ENCODE measurements around the gene TPD52L1.

TPD52L1 gene

DNA sequence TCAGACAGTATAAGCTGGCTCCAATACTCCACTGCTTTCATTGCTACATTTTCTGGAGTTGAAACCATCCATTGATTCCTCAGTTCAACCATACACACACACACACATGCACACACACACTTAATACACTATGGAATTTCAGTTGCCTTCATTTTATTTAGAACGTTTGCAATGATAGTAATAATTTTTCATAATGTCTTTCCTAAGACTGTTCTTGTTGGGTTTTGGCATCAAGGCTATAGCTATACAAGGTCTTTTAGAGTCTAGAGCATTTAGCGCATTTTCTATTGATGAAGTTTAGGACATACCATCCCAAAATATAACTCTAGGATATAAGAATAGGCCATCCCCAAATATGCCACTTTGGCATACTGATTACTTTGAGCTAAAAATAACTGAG is 15.5 kb upstream of the TPD52L1 start:
- TF ChIP-seq SNAI2 (CRISPR knock-in tag; IDR thresholded peaks at IDR 0.05) (no peak), ZFP3 (CRISPR knock-in tag; IDR thresholded peaks at IDR 0.05) (no peak), RARB (CRISPR knock-in tag; IDR thresholded peaks at IDR 0.05) (no peak), ARNTL (CRISPR knock-in tag; IDR thresholded peaks at IDR 0.05; ENCODE audit: borderline replicate concordance, low read depth) (no peak), ZNF565 (CRISPR knock-in tag; conservative IDR thresholded peaks at IDR 0.05; ENCODE audit: low read depth) (no peak), ZNF8 (CRISPR knock-in tag; IDR thresholded peaks at IDR 0.05) (no peak), TOX (CRISPR knock-in tag; IDR thresholded peaks at IDR 0.05; ENCODE audit: borderline replicate concordance) (no peak), OSR1 (CRISPR knock-in tag; IDR thresholded peaks at IDR 0.05) (no peak)
- TF ChIP-seq, protein P1, sequence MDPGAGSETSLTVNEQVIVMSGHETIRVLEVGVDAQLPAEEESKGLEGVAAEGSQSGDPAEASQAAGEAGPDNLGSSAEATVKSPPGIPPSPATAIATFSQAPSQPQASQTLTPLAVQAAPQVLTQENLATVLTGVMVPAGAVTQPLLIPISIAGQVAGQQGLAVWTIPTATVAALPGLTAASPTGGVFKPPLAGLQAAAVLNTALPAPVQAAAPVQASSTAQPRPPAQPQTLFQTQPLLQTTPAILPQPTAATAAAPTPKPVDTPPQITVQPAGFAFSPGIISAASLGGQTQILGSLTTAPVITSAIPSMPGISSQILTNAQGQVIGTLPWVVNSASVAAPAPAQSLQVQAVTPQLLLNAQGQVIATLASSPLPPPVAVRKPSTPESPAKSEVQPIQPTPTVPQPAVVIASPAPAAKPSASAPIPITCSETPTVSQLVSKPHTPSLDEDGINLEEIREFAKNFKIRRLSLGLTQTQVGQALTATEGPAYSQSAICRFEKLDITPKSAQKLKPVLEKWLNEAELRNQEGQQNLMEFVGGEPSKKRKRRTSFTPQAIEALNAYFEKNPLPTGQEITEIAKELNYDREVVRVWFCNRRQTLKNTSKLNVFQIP (CRISPR knock-in tag; IDR thresholded peaks at IDR 0.05; ENCODE audit: borderline replicate concordance, low read depth) = no peak
- TF ChIP-seq, protein P2, sequence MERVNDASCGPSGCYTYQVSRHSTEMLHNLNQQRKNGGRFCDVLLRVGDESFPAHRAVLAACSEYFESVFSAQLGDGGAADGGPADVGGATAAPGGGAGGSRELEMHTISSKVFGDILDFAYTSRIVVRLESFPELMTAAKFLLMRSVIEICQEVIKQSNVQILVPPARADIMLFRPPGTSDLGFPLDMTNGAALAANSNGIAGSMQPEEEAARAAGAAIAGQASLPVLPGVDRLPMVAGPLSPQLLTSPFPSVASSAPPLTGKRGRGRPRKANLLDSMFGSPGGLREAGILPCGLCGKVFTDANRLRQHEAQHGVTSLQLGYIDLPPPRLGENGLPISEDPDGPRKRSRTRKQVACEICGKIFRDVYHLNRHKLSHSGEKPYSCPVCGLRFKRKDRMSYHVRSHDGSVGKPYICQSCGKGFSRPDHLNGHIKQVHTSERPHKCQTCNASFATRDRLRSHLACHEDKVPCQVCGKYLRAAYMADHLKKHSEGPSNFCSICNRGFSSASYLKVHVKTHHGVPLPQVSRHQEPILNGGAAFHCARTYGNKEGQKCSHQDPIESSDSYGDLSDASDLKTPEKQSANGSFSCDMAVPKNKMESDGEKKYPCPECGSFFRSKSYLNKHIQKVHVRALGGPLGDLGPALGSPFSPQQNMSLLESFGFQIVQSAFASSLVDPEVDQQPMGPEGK (CRISPR knock-in tag; IDR thresholded peaks at IDR 0.05; ENCODE audit: borderline replicate concordance) = no peak

DNA sequence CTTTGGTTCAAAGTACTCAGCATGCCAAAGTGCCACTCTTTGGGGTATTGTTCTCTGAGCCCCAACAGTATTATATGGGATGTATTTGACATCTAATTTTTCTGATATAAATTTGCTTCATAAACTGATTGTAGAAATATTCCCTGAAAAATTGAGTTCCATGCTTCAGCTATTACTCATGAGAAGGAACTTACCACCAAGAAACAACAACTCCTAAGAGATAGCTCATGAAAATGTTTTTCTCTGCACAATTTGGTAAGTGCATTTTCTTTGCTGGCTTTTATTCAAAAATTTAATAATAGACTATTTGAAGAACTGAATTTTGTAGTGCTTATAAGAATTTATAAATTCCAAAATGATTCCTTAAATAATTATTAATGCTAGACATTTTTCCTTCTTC is 12.8 kb upstream of the TPD52L1 start:
- TF ChIP-seq, protein P2 (CRISPR knock-in tag; IDR thresholded peaks at IDR 0.05; ENCODE audit: borderline replicate concordance) = no peak
- TF ChIP-seq, protein P3, sequence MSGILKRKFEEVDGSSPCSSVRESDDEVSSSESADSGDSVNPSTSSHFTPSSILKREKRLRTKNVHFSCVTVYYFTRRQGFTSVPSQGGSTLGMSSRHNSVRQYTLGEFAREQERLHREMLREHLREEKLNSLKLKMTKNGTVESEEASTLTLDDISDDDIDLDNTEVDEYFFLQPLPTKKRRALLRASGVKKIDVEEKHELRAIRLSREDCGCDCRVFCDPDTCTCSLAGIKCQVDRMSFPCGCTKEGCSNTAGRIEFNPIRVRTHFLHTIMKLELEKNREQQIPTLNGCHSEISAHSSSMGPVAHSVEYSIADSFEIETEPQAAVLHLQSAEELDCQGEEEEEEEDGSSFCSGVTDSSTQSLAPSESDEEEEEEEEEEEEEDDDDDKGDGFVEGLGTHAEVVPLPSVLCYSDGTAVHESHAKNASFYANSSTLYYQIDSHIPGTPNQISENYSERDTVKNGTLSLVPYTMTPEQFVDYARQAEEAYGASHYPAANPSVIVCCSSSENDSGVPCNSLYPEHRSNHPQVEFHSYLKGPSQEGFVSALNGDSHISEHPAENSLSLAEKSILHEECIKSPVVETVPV (CRISPR knock-in tag; IDR thresholded peaks at IDR 0.05) = no peak
- TF ChIP-seq SNAI2 (CRISPR knock-in tag; IDR thresholded peaks at IDR 0.05) (no peak), ZC3H10 (CRISPR knock-in tag; IDR thresholded peaks at IDR 0.05) (no peak), OSR1 (CRISPR knock-in tag; IDR thresholded peaks at IDR 0.05) (no peak), RARB (CRISPR knock-in tag; IDR thresholded peaks at IDR 0.05) (no peak), TOX (CRISPR knock-in tag; IDR thresholded peaks at IDR 0.05; ENCODE audit: borderline replicate concordance) (no peak), ZNF565 (CRISPR knock-in tag; conservative IDR thresholded peaks at IDR 0.05; ENCODE audit: low read depth) (no peak), ZNF70 (CRISPR knock-in tag; IDR thresholded peaks at IDR 0.05) (no peak), ARNTL (CRISPR knock-in tag; IDR thresholded peaks at IDR 0.05; ENCODE audit: borderline replicate concordance, low read depth) (no peak), ISL1 (CRISPR knock-in tag; IDR thresholded peaks at IDR 0.05) (no peak), BACH2 (CRISPR knock-in tag; IDR thresholded peaks at IDR 0.05; ENCODE audit: borderline replicate concordance) (no peak), CSDC2 (CRISPR knock-in tag; IDR thresholded peaks at IDR 0.05) (no peak), TCF4 (CRISPR knock-in tag; IDR thresholded peaks at IDR 0.05; ENCODE audit: borderline replicate concordance) (no peak), ZFP30 (CRISPR knock-in tag; IDR thresholded peaks at IDR 0.05) (no peak)
- TF ChIP-seq, protein P1 (CRISPR knock-in tag; IDR thresholded peaks at IDR 0.05; ENCODE audit: borderline replicate concordance, low read depth) = no peak
- TF ChIP-seq, protein P4, sequence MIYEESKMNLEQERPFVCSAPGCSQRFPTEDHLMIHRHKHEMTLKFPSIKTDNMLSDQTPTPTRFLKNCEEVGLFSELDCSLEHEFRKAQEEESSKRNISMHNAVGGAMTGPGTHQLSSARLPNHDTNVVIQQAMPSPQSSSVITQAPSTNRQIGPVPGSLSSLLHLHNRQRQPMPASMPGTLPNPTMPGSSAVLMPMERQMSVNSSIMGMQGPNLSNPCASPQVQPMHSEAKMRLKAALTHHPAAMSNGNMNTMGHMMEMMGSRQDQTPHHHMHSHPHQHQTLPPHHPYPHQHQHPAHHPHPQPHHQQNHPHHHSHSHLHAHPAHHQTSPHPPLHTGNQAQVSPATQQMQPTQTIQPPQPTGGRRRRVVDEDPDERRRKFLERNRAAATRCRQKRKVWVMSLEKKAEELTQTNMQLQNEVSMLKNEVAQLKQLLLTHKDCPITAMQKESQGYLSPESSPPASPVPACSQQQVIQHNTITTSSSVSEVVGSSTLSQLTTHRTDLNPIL (CRISPR knock-in tag; IDR thresholded peaks at IDR 0.05; ENCODE audit: low read depth) = no peak
- no peak for ATAC-seq

More for the DNA sequence above, 15.5 kb upstream of the TPD52L1 start:
- ATAC-seq = no peak

DNA sequence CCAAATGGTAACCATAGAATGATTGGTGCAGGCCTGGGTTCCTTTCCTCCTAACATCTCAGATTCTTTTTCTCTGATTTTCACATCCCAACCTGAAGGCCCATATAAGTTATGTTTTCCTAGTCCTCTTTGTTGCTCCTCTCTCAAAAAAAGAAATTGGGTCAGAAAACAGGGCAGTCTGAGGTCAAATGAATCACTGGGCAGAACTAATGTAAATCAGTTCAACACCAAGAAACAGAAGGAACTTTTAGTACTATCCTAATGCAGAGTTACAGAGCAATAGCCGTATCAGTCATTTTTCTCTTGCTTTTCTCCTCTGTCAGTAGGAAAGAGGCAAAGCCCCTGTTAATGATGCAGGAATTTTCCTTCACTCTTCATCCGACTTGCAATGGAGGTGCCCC is 11.0 kb upstream of the TPD52L1 start:
- no peak for ATAC-seq
- TF ChIP-seq, protein P3 (CRISPR knock-in tag; IDR thresholded peaks at IDR 0.05) = no peak
- no peak for TF ChIP-seq ZNF70 (CRISPR knock-in tag; IDR thresholded peaks at IDR 0.05)

All from SK-N-SH treated with all-trans-retinoic acid at 6 μM for 48 hours (cell line).